Measurements from ENCODE around the gene SMYD3.

Gene SMYD3

DNA sequence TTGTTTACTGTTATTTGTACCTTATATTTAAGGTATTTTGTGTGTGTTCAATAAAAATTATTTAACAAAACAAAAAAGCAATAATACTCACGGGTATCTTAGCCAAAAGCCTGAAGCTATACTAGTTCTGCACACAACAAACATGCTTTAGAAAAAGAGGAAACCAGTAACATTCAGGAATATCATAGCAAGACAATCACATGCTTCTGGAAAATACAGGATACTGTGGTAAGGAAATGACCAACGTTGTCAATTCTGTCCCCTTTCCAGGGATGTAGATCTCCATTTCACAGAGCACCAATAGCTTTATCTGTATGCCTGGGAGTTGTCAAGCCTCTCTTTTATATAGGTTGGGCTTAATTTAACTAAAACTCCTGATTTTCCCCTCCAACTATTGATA, 288.4 kb downstream of the SMYD3 start:
- DNase-seq (ENCODE audit: low read depth in 1 of 2, low spot score in 1 of 2), result no peak

DNA sequence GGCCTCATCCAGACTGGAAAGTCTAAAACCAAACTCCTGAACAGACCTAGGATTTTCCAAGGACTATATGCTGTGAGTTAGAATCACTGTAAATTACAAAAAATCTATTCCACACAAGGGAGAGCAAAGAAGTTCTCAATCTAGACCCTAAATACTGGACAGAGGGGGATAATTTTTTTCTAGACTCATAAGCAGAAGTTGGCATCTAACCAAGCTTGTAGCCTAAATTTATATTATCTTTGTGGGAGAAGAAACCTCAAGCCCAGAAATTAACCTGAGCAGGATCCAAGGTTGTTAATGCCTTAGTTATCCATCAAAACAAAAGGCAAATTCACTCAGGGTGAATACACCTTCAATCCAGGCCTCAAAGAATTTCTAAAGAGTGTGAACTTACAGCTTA, 290.2 kb downstream of the SMYD3 start:
- no peak for DNase-seq (ENCODE audit: low read depth in 1 of 2, low spot score in 1 of 2)

DNA sequence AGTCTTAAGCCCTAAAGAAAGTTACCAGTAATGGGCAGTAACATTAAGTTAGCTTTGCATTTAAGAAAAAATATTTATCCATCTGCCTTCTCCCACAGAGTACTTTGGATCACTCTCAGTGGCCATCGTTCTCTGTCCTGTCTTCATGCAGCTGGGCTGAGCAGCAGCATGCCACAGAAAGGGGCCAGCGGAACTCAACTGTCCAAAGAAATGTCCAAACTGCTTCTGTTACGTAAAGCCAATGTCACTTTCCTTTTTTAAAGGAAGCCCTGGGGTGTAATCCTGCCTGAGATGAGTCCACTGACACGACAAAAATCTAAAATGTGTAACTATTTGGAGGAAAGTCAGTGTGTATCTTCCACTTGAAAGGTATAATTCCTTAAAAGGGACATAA, 291.6 kb downstream of the SMYD3 start:
- DNase-seq (ENCODE audit: low read depth in 1 of 2, low spot score in 1 of 2), result no peak

DNA sequence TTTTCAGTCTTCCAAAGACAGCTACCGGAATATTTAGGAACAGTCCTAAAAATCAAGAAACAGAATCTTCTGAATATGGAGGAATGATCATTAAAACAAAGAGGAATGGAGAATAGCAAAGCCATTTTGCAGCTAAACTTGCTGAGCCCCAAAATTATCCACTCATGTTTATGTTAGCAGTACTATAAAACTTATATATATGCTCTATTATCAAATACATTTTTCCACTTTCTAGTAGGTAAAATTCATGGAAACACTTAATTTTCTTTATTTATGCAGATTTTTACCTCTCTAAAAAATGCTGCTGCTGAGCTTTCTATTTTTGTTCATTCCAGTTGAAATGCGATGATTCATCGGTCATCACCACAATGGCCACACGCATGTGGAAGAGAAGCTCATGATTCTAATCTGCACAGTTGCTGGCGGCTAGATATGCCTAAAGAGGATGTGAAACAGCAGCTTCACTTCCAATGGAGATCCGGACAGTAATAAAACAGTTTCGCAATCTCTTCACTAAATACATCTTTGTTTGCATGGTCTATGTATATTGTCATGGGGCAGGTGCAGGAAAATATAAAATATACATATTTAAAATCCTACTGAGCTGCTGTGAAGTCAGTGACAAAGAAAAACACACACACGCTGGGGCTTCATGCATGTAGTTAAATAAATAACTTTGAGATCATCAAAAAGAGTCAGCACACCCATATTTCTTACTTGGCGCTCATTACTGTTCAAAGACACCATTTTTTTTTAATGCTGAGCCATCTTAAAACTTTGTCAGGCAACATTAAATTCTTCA, 292.2 kb downstream of the SMYD3 start:
- no peak for DNase-seq (ENCODE audit: low read depth in 1 of 2, low spot score in 1 of 2)

DNA sequence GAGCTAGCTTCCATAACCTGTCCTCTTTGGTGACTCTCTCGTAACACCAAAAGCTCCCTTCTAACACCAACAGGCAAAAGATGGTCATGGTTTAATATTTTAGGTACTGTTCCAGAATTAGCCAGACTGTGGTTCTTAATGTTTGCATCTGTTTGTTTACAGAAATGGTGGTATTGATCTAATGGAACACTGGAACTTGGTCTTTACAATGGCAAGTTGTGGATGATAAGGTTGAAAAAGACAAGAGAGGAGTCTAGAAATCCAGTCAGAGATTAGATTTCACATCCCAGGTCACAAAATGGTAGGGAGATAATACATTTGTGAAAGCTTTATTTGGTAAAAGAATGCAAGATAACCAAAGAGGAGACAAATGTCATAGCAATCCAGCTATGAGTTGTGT, 293.1 kb downstream of the SMYD3 start:
- no peak for DNase-seq (ENCODE audit: low read depth in 1 of 2, low spot score in 1 of 2)

DNA sequence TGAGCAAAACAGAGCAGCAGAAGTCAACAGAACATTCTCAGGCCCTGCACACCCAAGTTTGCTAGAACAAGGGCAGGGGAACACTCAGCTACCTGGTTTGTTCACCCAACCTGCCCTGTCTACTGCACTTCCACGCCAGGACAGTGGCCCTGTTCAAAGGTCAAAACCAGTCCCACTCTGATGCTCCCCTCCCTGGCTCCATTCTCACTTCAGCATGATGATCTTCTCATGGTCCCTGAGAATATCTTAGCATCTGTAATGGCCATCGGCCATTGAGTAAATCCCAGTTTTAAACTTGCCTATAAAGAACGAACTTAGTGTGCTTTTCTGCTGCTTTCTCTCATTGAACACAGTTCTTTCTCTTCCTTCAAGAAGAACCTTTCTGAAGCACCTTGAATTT, 293.6 kb downstream of the SMYD3 start:
- DNase-seq (ENCODE audit: low read depth in 1 of 2, low spot score in 1 of 2), result no peak

DNA sequence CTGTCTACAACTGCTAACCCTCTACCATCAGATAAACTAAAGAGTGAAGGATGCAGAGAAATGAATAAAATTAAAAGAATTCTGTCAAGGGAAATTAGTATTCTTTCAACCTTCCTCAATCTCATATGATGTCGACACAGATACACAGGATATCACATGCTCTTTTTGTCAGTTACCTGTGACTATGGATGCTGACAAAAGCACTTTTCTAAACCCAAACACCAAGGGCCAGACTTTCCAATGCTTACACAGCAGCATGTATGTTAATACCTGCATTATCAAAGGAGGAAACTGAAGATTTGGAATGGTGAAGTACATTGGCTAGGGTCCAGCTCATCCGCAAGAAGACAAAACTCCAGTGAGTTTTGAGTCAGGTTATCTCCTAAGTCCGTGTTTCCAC, 294.0 kb downstream of the SMYD3 start:
- DNase-seq (ENCODE audit: low read depth in 1 of 2, low spot score in 1 of 2), result no peak

DNA sequence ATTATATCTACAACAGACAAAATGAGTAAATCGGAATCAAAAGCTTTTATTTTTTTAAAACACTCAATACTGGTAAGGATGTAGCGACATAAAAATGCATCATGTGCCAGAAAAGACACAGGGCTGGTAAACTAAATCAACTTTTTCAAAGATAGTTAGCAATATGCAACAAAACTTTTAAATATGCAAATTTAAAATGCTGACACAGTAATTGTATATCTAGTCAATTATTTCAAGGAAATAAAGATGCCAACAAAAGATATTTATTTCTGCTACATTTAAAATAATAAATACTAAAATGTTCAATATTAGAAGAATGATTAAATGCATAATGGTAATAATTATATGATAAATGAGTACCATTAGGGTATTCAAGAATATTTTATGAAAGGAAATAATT, 295.1 kb downstream of the SMYD3 start:
- no peak for DNase-seq (ENCODE audit: low read depth in 1 of 2, low spot score in 1 of 2)

DNA sequence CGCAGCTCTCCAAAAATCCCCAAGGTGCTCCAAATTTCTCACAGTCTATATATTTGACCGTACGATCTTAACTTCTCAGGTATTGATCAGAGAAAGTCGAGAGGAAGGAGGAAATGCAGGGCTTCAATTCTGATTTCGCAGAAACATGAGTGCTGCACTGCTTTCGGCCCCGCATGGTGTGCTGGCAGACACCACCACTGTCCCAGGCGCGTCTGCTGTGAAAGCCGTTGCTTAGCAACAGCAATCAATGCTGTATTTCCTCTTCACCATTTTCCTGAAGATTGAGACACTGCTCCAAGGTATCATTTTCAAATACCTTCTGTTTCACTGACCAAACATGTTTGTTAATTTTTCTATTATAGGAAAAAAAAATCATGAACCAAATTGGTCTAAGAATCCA, 296.3 kb downstream of the SMYD3 start:
- no peak for DNase-seq (ENCODE audit: low read depth in 1 of 2, low spot score in 1 of 2)

DNA sequence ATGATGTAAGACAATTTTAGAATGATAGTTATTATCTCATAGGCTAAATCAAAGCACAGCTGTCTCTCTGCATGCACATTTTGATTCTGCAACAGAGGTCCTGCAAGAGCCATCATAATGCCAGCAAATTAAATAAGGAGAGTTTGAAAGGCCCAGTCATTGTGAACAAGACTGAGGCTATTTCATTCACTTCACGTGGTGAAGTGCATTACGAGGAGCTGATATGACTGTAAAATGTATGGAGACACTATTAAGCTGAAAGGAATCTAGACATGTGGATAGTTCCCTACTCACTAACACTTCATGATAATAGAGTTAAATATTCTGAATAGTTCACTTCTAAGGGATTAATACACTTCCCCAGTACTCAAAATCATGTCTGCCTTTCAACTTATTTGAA, 299.0 kb downstream of the SMYD3 start:
- DNase-seq (ENCODE audit: low read depth in 1 of 2, low spot score in 1 of 2), result no peak

DNA sequence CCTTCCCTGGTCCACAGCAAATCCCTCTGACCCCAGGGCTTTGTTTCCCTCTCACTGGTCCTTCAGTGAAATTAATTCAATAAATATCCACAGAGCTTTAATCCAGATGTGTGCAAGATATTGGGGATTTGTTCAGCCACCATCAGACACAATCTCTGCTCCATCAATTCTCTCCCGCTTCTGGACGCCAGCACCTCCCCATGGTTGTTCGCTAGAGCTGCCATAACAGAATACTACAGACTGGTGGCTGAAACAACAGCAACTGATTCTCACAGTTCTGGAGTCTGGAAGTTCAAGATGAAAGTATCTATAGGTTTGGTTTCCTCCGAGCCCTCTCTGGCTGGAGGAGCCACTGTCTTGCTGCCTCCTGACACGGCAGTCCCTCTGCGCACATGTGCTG, 303.9 kb downstream of the SMYD3 start:
- no peak for DNase-seq (ENCODE audit: low read depth in 1 of 2, low spot score in 1 of 2)

DNA sequence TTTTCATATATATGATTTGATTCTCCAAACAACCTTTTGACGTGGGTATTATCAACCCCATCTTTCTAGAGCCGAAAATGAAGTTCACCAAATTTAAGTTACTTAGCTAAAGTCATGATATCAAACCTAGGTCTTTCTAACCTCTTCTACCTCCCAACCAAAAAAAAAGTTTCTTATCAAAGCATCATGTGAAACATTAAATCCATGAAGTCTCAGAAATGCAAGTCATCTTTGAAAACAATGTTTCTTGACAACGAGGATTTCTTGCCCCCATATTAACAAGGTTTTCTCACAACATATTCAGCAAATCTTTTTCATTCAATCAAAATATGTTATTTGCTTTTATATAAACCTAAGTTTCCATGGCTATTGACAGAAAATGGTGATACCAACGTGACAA, 306.3 kb downstream of the SMYD3 start:
- no peak for DNase-seq (ENCODE audit: low read depth in 1 of 2, low spot score in 1 of 2)

DNA sequence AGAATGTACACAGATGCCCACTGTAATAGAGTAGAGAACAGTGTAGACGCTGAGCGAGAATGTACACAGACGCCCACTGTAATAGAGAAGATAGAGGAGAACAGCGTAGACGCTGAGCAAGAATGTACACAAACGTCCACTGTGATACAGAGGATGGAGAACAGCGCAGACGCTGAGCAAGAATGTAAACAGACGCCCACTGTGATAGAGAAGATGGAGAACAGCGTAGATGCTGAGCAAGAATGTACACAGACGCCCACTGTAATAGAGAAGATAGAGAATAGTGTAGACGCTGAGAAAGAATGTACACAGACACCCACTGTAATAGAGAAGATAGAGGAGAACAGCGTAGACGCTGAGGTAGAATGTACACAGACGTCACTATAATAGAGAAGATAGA, 306.9 kb downstream of the SMYD3 start:
- no peak for DNase-seq (ENCODE audit: low read depth in 1 of 2, low spot score in 1 of 2)

DNA sequence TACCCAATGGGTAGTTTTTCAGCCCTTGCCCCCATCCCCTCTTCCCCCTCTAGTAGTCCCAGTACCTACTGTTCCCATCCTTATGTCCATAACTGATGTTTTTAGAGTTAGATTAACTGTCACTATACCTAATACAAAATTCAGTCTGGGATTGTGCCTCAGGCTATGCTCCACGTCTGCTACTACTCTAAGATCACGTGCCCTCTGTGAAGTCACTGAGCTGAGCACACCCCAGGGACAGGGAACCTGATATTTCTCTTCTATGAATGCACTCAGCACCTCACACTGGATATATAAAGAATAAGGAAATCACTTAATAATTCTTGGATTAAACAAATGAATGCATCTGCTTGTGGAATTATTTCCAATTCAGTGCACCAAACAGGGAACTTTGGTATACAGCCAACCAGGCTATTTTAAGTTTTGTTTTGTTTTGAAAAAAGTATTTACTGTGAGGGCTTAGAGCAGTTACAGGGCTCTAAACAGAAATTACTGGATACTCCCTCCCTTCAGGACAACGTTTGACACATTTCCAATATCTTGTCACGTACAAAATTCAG, 307.9 kb downstream of the SMYD3 start:
- no peak for DNase-seq (ENCODE audit: low read depth in 1 of 2, low spot score in 1 of 2)

DNA sequence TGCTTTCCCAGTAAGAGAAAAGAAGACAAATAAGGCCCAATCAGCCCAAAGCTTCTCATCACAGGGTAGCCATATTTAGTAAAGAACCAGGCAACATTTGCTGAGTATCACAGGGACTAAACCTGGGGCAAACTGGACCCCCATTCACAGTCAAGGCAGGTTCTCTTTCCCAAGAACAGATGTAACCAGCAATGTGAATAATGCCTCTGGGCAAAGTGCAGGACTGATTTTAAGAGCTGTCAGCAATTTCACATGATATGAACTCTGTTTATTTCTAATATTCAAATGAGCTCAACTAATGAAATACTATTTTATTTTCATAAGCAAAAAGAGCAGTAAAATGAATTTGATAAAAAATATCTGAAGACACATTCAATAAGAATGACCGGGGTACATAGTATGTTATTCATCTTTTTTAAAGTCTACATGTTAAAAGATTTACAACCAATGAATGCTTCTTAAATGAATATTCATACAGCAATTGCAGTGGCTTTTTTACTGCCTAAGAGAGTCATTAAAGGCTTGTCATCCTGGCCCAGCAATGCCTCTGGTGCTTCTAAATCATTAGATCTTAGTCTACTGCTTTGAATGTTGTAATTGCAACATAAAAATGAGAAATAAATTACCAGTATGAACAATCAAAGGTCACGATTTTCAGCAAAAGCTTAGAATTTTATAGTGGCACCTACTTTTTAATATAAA, 308.8 kb downstream of the SMYD3 start:
- DNase-seq (ENCODE audit: low read depth in 1 of 2, low spot score in 1 of 2), result no peak

DNA sequence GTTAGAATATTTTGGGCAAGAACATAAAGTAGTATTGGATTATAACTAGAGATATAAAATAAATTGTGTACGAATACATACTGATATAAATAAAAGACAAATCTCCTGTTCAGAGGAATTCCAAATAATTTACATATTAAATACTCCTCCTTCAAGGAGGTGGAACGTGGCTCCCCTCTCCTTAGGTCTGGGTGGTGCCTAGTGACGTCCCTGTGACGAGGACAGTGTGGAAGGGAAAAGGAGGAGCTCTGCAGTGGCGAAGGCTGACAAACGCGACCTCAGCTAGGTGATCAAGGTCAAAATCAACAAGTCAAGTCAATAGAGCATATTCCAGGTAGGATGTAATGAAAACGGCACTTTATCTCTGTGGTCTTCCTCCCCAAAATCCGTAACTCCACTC, 310.0 kb downstream of the SMYD3 start:
- DNase-seq (ENCODE audit: low read depth in 1 of 2, low spot score in 1 of 2), result no peak

DNA sequence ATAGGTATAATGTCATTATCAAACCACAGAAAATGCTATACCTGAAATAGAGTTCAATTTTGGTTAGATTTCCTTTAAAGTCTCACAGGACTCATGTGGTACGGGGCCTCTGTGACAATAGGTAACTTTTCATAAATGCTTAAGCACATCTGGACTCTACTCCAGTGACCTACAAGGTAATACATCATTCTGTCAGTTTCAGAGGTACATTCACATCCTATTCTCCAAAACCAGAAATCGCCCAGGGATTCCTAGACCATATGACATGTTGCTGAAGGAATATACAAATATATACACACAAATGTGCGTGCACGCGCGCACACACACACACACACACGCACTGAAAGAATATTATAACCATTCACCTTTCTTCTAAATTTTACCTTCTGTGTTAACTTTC, 311.8 kb downstream of the SMYD3 start:
- DNase-seq (ENCODE audit: low read depth in 1 of 2, low spot score in 1 of 2), result no peak

DNA sequence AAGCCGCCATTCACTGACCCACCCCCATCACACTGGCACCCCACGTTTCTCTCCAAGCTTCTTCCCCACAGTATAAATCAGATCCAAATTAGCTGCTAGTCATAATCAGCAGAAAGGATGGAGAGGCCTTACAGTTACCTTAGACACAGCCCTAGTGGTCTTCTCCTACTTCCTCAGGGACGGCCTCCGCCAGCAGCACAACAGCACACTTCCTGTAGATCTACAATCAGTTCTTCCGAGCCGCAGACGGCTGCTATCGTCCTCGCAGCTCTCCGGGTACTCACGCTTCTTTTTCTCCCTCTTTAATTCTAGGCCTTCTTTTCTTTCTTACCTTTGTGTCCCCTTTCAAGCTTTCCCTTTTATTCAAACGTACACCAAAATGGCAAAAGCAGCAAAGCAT, 313.5 kb downstream of the SMYD3 start:
- DNase-seq (ENCODE audit: low read depth in 1 of 2, low spot score in 1 of 2), result no peak

DNA sequence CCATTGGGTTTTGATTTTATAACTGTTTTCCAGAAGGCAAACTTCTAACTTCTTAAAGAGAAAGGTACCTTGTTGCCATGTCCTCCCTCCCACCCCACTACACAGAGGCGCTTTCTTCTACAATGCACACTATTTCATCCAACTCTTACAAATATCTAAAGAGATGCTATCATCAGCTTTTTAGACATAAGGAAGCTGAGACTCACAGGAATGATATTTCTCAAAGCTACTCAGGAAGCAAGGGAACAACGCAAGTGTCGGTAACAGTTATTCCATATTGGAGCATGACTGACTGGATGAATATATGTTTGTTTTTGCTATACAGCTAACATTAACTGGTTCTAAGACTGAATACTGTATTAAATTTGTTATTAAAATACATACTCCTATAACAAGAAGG, 318.0 kb downstream of the SMYD3 start:
- DNase-seq (ENCODE audit: low read depth in 1 of 2, low spot score in 1 of 2), result no peak

DNA sequence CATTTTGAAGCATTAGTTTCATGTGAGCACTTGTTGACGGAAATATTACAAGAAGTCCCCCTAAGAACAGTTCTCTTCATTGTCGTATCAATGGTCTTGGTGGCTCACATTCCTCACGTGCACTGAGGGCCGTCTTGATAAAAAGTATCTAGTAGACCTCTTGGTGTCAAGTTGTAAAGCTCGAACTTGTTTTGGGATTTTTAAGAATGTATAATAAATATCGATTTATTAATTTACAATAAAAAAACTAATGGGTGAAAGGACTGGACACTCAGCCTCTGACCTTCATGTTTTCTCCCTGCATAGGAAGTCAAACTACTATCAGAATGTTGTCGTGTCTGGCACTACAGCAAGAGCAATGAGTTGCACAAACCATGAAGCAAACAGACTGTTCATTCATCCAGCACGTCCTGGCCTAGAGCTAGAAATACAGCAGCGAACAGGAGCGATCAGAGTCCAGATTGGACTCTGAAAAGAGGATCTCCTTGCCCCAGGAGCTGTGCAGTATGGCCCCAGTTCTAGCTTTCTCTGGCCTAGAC, 319.2 kb downstream of the SMYD3 start:
- no peak for DNase-seq (ENCODE audit: low read depth in 1 of 2, low spot score in 1 of 2)

DNA sequence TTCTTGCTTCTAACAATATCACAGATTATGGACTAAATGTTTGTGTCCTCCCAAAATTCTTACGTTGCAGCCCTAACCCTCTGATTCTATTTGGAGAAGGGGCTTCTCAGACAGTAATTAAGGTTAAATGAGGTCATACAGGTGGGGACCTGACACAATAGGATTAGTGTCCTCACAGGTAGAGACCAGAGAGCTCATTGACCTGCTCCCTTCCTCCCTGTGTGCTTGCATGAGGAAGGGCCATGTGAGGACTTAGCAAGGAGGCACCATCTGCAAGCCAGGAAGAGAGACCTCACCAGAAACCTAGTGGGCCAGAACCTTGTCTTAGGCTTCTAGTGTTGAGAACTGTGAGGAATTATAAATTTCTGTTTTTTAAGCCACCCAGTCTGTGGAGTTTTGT, 322.6 kb downstream of the SMYD3 start:
- no peak for DNase-seq (ENCODE audit: low read depth in 1 of 2, low spot score in 1 of 2)

DNA sequence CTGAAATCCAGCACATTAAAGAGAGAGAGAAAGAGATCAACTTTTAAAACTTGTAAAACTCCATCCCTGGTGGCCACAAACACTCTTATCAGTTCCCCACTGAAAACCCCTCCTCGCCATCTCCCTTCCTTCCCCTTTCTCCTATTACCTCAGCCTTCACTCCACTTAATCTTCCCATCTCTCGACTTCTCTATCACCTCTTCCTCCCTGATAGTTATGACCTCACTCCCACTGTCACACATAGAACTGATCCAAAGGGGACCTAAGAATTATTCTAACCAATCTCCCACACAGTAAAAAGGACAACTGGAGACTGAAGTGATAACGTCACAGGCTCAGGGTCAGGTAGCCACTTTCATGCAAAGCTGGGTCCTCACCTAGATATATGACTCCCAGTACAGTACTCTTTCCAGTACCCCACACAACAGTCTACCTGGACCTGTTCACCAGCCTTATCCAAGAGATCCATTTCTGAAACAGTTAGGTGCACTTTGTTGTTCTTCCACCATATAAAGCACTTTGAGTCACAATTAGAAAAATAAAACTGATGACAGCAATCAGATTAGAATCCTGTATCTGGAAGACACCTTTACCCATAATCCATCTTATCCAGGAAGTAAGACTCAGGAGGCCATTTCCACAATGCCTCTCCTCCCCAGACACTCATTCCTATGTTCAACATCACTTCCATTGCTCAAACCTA, 324.8 kb downstream of the SMYD3 start:
- no peak for DNase-seq (ENCODE audit: low read depth in 1 of 2, low spot score in 1 of 2)

All from stimulated activated CD4-positive, alpha-beta T cell treated with anti-CD3 and anti-CD28 coated beads, Interleukin-15, amount 100 ng/mL, for 1 hour (primary cell).